ENCODE results near the gene PIP5K1A.
A peak's percentile ranks its signal among the peaks of the same experiment; 100 is the strongest.

The PIP5K1A gene

GRCh38 chr1:151282883-151283725 lies 84.8 kb downstream of the PIP5K1A start:
- no peaks in the 10 kb centered on the region for H3K27me3 Mint-ChIP-seq (ENCODE audit: low read depth)
- no peaks in the 10 kb centered on the region for H3K9me3 Mint-ChIP-seq
- H3K4me1 Mint-ChIP-seq (ENCODE audit: low read depth) = peaks cover 19% of the 10 kb centered on the region
- peaks cover 14% of the 10 kb centered on the region for H3K36me3 Mint-ChIP-seq (ENCODE audit: low read depth)
- H3K4me3 Mint-ChIP-seq = peak overlapping the region; percentile 93
- H3K27ac Mint-ChIP-seq = peak overlapping the region; percentile 90

DNA sequence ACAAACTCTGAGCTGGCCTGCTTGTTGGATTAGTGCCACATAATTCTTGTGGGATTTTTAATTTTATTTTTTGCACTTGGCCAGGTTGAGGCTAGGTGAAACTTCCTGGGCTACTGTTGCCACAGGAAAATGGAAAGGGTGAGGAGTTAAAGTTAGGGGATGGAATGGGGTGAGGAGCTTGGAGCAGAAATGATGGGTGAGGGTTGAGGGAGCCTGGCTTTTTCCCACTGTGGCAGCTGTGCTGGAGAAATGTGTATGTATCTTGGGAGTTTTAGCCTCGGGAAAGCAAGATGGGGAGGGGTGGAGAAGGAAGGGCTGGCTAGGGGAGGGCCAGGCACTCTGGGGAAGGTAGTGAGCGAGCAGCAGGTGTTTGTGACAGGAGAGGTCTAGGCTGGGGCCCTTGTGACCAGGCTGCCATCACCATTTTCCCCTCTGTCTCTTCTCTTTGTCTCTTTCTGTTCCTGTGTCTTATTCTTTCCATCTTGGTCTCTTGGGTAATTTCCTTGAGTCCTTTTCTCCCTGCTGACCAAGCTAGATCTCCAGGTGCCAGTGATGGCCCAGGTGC lies 85.7 kb downstream of the PIP5K1A start:
- H3K4me1 Mint-ChIP-seq (ENCODE audit: low read depth) = peaks cover 22% of the 10 kb centered on the region
- H3K27me3 Mint-ChIP-seq (ENCODE audit: low read depth) = no peaks in the 10 kb centered on the region
- H3K4me3 Mint-ChIP-seq = peak overlapping the region; percentile 93
- H3K36me3 Mint-ChIP-seq (ENCODE audit: low read depth) = peaks cover 21% of the 10 kb centered on the region
- H3K27ac Mint-ChIP-seq = peak overlapping the region; percentile 90
- no peaks in the 10 kb centered on the region for H3K9me3 Mint-ChIP-seq

- no peak overlapping the region for H3K27ac Mint-ChIP-seq
- H3K4me1 Mint-ChIP-seq (ENCODE audit: low read depth) = peaks cover 22% of the 10 kb centered on the region
- no peak overlapping the region for H3K4me3 Mint-ChIP-seq
- no peaks in the 10 kb centered on the region for H3K27me3 Mint-ChIP-seq (ENCODE audit: low read depth)
- H3K36me3 Mint-ChIP-seq (ENCODE audit: low read depth) = peaks cover 28% of the 10 kb centered on the region
- no peaks in the 10 kb centered on the region for H3K9me3 Mint-ChIP-seq
These were observed 88.4 kb downstream of the PIP5K1A start for GRCh38 chr1:151286619-151287340.

DNA sequence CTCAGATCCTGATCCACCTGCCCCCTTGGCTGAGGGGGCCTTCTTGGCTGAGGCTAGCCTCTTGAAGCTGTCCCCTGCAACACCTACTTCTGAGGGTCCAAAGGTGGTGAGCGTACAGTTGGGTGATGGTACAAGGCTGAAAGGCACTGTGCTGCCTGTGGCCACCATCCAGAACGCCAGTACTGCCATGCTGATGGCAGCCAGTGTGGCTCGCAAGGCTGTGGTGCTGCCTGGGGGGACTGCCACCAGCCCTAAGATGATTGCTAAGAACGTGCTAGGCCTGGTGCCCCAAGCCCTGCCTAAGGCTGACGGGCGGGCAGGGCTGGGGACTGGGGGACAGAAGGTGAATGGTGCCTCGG lies 89.0 kb downstream of the PIP5K1A start:
- H3K27ac Mint-ChIP-seq = no peak overlapping the region
- H3K4me3 Mint-ChIP-seq = no peak overlapping the region
- H3K36me3 Mint-ChIP-seq (ENCODE audit: low read depth) = peaks cover 28% of the 10 kb centered on the region
- no peaks in the 10 kb centered on the region for H3K9me3 Mint-ChIP-seq
- H3K4me1 Mint-ChIP-seq (ENCODE audit: low read depth) = peaks cover 22% of the 10 kb centered on the region
- no peaks in the 10 kb centered on the region for H3K27me3 Mint-ChIP-seq (ENCODE audit: low read depth)

DNA sequence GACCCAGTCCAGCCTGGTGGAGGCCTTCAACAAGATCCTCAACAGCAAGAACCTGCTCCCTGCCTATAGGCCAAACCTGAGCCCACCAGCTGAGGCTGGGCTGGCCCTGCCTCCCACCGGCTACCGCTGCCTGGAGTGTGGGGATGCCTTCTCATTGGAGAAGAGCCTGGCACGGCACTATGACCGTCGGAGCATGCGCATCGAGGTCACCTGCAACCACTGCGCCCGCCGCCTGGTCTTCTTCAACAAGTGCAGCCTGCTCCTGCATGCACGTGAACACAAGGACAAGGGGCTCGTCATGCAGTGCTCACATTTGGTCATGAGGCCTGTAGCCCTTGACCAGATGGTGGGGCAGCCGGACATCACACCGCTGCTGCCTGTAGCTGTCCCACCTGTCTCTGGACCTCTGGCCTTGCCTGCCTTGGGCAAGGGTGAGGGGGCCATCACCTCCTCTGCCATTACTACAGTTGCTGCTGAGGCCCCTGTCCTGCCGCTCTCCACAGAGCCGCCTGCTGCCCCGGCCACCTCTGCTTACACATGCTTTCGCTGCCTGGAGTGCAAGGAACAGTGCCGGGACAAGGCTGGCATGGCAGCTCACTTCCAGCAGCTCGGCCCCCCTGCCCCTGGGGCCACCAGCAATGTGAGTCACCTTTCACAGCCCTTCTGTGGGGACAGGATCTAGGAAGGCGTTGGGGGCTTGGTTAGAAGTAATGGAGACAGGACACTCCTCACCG lies 89.6 kb downstream of the PIP5K1A start:
- Mint-ChIP-seq H3K4me3 (no peak overlapping the region), H3K27me3 (ENCODE audit: low read depth) (no peaks in the 10 kb centered on the region), H3K27ac (no peak overlapping the region), H3K36me3 (ENCODE audit: low read depth) (peaks cover 32% of the 10 kb centered on the region), H3K4me1 (ENCODE audit: low read depth) (peaks cover 21% of the 10 kb centered on the region), H3K9me3 (no peaks in the 10 kb centered on the region)

DNA sequence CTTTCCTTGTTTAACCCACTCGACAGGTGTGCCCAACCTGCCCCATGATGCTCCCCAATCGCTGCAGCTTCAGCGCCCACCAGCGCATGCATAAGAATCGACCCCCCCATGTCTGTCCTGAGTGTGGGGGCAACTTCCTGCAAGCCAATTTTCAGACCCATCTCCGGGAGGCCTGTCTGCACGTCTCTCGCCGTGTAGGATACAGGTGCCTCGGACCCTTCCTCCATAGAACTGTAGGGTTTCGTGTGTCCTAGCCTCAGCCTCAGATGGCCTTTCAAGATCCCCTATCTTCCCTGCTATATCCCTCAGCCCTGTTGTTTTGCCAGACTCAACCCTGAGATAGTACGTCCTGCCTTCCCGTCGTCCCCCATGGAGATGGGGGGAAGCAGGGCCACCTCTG lies 90.2 kb downstream of the PIP5K1A start:
- no peaks in the 10 kb centered on the region for H3K27me3 Mint-ChIP-seq (ENCODE audit: low read depth)
- no peak overlapping the region for H3K4me3 Mint-ChIP-seq
- H3K36me3 Mint-ChIP-seq (ENCODE audit: low read depth) = peaks cover 35% of the 10 kb centered on the region
- peaks cover 16% of the 10 kb centered on the region for H3K4me1 Mint-ChIP-seq (ENCODE audit: low read depth)
- no peak overlapping the region for H3K27ac Mint-ChIP-seq
- no peaks in the 10 kb centered on the region for H3K9me3 Mint-ChIP-seq

DNA sequence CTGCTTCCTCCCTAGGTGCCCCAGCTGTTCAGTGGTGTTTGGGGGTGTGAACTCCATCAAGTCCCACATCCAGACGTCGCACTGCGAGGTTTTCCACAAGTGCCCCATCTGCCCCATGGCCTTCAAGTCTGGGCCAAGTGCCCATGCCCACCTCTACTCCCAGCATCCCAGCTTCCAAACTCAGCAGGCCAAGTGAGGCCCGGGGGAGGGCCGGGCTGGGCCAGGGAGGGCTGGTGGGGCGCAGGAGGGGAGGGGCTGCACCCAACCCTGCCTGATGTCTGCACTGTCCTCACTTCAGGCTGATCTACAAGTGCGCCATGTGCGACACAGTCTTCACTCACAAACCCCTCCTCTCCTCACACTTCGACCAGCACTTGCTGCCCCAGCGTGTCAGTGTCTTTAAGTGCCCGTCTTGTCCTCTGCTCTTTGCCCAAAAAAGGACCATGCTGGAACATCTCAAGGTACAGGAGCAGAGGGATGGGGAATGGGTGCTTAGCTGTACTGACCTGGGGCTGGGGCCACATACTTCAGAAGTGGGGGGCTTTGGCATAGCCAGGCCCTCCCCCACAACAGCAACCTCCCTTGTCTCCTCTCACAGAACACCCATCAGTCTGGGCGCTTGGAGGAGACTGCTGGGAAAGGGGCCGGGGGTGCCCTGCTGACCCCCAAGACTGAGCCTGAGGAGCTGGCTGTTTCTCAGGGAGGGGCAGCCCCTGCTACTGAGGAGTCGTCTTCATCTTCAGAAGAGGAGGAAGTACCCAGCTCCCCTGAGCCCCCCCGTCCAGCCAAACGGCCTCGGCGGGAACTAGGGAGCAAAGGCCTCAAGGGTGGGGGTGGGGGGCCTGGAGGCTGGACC lies 91.0 kb downstream of the PIP5K1A start:
- Mint-ChIP-seq H3K9me3 (no peaks in the 10 kb centered on the region), H3K36me3 (ENCODE audit: low read depth) (peaks cover 38% of the 10 kb centered on the region), H3K4me1 (ENCODE audit: low read depth) (peaks cover 8% of the 10 kb centered on the region), H3K27ac (no peak overlapping the region), H3K27me3 (ENCODE audit: low read depth) (no peaks in the 10 kb centered on the region), H3K4me3 (no peak overlapping the region)

GRCh38 chr1:151289991-151290708 lies 91.8 kb downstream of the PIP5K1A start:
- no peaks in the 10 kb centered on the region for H3K9me3 Mint-ChIP-seq
- peaks cover 36% of the 10 kb centered on the region for H3K36me3 Mint-ChIP-seq (ENCODE audit: low read depth)
- peak overlapping the region; percentile 71 for H3K27ac Mint-ChIP-seq
- no peak overlapping the region for H3K4me3 Mint-ChIP-seq
- peaks cover 5% of the 10 kb centered on the region for H3K4me1 Mint-ChIP-seq (ENCODE audit: low read depth)
- no peaks in the 10 kb centered on the region for H3K27me3 Mint-ChIP-seq (ENCODE audit: low read depth)

DNA sequence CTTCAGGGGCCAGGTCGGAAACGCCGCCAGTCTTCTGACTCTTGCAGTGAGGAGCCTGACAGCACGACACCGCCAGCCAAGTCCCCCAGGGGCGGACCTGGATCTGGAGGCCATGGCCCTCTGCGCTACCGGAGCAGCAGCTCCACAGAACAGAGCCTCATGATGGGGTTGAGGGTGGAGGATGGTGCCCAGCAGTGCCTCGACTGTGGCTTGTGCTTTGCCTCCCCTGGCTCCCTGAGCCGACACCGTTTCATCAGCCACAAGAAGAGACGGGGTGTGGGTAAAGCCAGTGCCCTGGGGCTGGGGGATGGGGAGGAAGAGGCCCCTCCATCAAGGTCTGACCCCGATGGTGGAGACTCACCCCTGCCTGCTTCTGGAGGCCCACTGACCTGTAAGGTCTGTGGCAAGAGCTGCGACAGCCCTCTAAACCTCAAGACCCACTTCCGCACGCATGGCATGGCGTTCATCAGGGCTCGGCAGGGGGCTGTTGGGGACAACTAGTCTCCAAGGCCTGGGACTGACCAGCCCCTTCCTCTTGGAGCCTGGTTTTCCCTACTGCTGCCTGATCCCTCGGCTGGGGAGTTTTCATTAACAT lies 92.5 kb downstream of the PIP5K1A start:
- Mint-ChIP-seq H3K9me3 (no peaks in the 10 kb centered on the region), H3K4me3 (no peak overlapping the region), H3K36me3 (ENCODE audit: low read depth) (peaks cover 36% of the 10 kb centered on the region), H3K4me1 (ENCODE audit: low read depth) (peaks cover 5% of the 10 kb centered on the region), H3K27ac (no peak overlapping the region), H3K27me3 (ENCODE audit: low read depth) (no peaks in the 10 kb centered on the region)

DNA sequence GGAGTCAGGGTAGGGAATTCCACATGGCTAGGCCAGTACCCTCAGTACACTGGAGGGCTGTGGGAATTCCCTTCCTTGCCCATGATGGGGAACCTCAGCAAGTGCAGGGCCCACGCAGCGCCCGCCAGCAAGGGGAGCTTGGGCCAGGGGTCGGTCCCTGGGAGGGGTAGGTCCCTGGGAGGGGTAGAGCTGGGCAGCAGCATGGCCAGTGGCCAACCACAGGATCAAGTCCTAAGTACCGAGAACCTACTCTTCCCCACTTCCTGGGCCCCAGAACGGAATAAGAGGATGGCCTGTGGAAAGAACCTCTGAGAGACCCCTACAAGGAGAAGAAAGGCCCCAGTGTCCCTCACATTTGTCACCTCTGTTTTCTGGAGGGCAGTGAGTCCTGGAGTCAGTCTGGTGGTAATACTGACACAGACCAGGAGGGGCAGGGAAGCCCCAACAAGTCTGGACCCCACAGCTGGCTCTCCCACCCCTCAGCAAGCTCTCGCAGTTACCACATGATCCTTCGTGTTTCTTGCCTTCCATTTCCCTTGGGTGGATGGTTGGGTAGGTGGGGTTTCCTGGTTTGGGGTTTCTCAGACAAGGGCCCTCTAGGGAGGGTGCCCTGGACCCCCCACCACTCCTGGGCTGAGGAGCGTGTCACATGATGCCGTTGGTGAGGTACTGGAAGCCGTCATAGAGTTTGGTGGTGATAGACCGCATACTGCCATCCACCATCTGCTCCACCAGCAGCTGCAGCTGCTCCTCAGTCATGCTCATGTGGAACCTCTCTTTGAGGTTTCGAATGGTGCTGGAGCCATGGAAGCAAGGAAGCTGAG lies 94.1 kb downstream of the PIP5K1A start:
- Mint-ChIP-seq H3K27ac (no peak overlapping the region), H3K4me1 (ENCODE audit: low read depth) (peaks cover 3% of the 10 kb centered on the region), H3K27me3 (ENCODE audit: low read depth) (no peaks in the 10 kb centered on the region), H3K36me3 (ENCODE audit: low read depth) (peaks cover 24% of the 10 kb centered on the region), H3K9me3 (no peaks in the 10 kb centered on the region), H3K4me3 (no peak overlapping the region)

DNA sequence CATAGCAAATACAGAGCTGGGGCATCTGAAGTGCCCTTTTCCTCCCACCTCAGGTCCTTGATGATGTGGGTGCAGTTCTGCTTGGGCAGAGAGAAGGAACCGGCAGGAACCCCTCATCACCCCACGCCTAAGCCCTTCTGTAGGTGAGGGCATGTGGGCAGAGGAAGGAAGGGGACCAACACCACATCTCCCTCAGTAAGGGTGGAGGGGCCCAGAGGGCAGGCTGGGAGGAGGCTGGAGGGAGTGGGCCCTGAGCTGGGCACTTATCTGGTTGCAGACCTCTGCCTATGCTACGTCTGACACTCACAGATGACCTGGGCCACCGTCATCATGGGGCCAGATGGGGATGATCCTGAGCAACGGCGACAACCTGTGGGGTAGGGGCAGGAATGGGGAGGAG lies 94.7 kb downstream of the PIP5K1A start:
- Mint-ChIP-seq H3K36me3 (ENCODE audit: low read depth) (peaks cover 26% of the 10 kb centered on the region), H3K4me3 (no peak overlapping the region), H3K27me3 (ENCODE audit: low read depth) (no peaks in the 10 kb centered on the region), H3K9me3 (no peaks in the 10 kb centered on the region), H3K4me1 (ENCODE audit: low read depth) (peaks cover 3% of the 10 kb centered on the region), H3K27ac (no peak overlapping the region)

- H3K4me1 Mint-ChIP-seq (ENCODE audit: low read depth) = no peaks in the 10 kb centered on the region
- H3K9me3 Mint-ChIP-seq = no peaks in the 10 kb centered on the region
- no peaks in the 10 kb centered on the region for H3K27me3 Mint-ChIP-seq (ENCODE audit: low read depth)
- peaks cover 33% of the 10 kb centered on the region for H3K36me3 Mint-ChIP-seq (ENCODE audit: low read depth)
- no peak overlapping the region for H3K4me3 Mint-ChIP-seq
- H3K27ac Mint-ChIP-seq = no peak overlapping the region
These were observed 96.5 kb downstream of the PIP5K1A start for GRCh38 chr1:151294742-151295462.

Data from T-helper 1 cell treated with Interleukin-12 subunit alpha and Interleukin-12 subunit beta and Interleukin-4 antibody, amounts not matched to agents 30 μg/mL and 1 μg/mL, for 36 hours (primary cell).